Neural progenitor cell (in vitro differentiated cells): ENCODE results near the gene SH2D4B. TPM values are rescaled to one million over a fixed set of nuclear protein-coding genes. Genes with fewer than 3 reads are reported as not detected.

Source experiments
- DNase-seq: peaks from one replicate; pipeline ENCODE4 v3.0.0-alpha.2; 2016; ENCODE audit warnings: low spot score
- H2AFZ ChIP-seq: fragments of 200-600 bp; sonication (generic); replicated peaks from 2 replicates; pipeline ENCODE4 v1.6.1; 2016; ENCODE audit warnings: antibody characterized with exemption
- H3F3A ChIP-seq: fragments of 200-600 bp; sonication (generic); 2 replicates; pipeline ENCODE4 v1.6.1; 2016; ENCODE audit warnings: antibody characterized with exemption, low read depth
- H3K27ac ChIP-seq: fragments of 200-600 bp; sonication (generic); 2 replicates; pipeline ENCODE4 v1.5.1; 2016; ENCODE audit warnings: mild to moderate bottlenecking
- H3K27me3 ChIP-seq: fragments of 200-600 bp; sonication (generic); 2 replicates; pipeline ENCODE4 v1.6.1; 2016; ENCODE audit warnings: mild to moderate bottlenecking, moderate library complexity
- H3K36me3 ChIP-seq: fragments of 200-600 bp; sonication (generic); 2 replicates; pipeline ENCODE4 v1.5.1; 2016
- H3K4me1 ChIP-seq: fragments of 200-600 bp; sonication (generic); 2 replicates; pipeline ENCODE4 v1.6.1; 2016; ENCODE audit warnings: mixed run types
- H3K4me2 ChIP-seq: fragments of 200-600 bp; sonication (generic); 2 replicates; pipeline ENCODE4 v1.6.1; 2016
- H3K4me3 ChIP-seq: fragments of 200-600 bp; sonication (generic); 2 replicates; pipeline ENCODE4 v1.5.1; 2016
- H3K79me2 ChIP-seq: fragments of 200-600 bp; sonication (generic); 2 replicates; pipeline ENCODE4 v1.6.1; 2016; ENCODE audit warnings: low read depth
- H3K9ac ChIP-seq: fragments of 200-600 bp; sonication (generic); 2 replicates; pipeline ENCODE4 v1.6.1; 2016
- H3K9me3 ChIP-seq: fragments of 200-600 bp; sonication (generic); 2 replicates; pipeline ENCODE4 v1.5.1; 2016; ENCODE audit warnings: low read depth
- H4K20me1 ChIP-seq: fragments of 200-600 bp; sonication (generic); 2 replicates; pipeline ENCODE4 v1.6.1; 2016; ENCODE audit warnings: low read depth
- H3K27ac Mint-ChIP-seq: 3 replicates; pipeline ENCODE4 v1.8.0; 2021; ENCODE audit warnings: mixed read lengths
- H3K27me3 Mint-ChIP-seq: 2 replicates; pipeline ENCODE4 v1.8.0; 2022; ENCODE audit warnings: low read depth, mild to moderate bottlenecking, inconsistent platforms, moderate library complexity, mixed read lengths; ENCODE audit not compliant: insufficient read depth
- H3K36me3 Mint-ChIP-seq: 3 replicates; pipeline ENCODE4 v1.8.0; 2021; ENCODE audit warnings: mixed read lengths
- H3K4me1 Mint-ChIP-seq: 3 replicates; pipeline ENCODE4 v1.8.0; 2021; ENCODE audit warnings: mixed read lengths
- H3K4me3 Mint-ChIP-seq: 3 replicates; pipeline ENCODE4 v1.8.0; 2021; ENCODE audit warnings: mild to moderate bottlenecking, moderate library complexity, mixed read lengths
- H3K9me3 Mint-ChIP-seq: 3 replicates; pipeline ENCODE4 v1.8.0; 2020; ENCODE audit warnings: mixed read lengths
- CTCF ChIP-seq: fragments of 200-600 bp; sonication (generic); IDR thresholded peaks from 2 replicates; pipeline ENCODE4 v1.5.1; 2017; ENCODE audit warnings: antibody characterized with exemption, mild to moderate bottlenecking
- EZH2 ChIP-seq: fragments of 200-600 bp; sonication (generic); IDR thresholded peaks from 2 replicates; pipeline ENCODE4 v1.6.1; 2017; ENCODE audit warnings: antibody characterized with exemption, mild to moderate bottlenecking, moderate library complexity
- EZH2phosphoT487 ChIP-seq: fragments of 200-600 bp; sonication (generic); IDR thresholded peaks from 2 replicates; pipeline ENCODE4 v1.6.1; 2017; ENCODE audit warnings: antibody characterized with exemption
- total RNA-seq: library from RNA; depleted of rRNA; stranded (reverse); fragments of >200 nt; gene quantifications from 2 replicates; pipeline ENCODE4 v1.2.3, GENCODE V29; 2015; ENCODE audit warnings: low replicate concordance

The SH2D4B gene
- total RNA-seq, 1 donor from 2014 or later: 0.11 TPM

GRCh38 chr10:80585812-80586211 lies 48.1 kb downstream of the SH2D4B start:
- peaks cover 8% of the 10 kb centered on the region for H3K9me3 Mint-ChIP-seq
- DNase-seq: no peak
- H3K36me3 ChIP-seq: no peaks in the 10 kb centered on the region

DNA sequence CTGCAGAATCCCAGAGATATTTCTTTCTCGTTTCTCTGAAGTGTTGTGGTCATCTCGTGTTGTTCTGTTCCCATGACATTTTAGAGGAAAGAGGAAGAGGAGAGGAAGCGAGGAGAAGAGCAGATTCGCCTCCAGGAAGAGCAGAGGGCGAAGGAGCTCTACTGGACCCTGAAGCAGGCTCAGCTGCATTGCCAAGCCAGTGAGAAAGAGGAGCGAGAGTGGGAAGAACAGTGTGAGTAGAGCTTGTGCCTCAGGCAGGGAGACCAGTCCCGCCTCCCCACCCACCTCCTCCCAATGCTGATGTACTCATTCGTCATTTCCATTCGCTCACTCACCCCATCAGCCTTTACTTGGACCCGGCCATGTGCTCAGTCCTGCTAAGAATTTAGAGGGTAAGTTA lies 50.8 kb downstream of the SH2D4B start:
- Mint-ChIP-seq H3K27me3 (peaks cover 7% of the 10 kb centered on the region), H3K4me1 (peaks cover 3% of the 10 kb centered on the region), H3K27ac (no peak overlapping the region), H3K36me3 (peaks cover 3% of the 10 kb centered on the region), H3K9me3 (peaks cover 11% of the 10 kb centered on the region), H3K4me3 (no peak overlapping the region)
- no peak overlapping the region for H3K27ac ChIP-seq
- no peaks in the 10 kb centered on the region for H4K20me1 ChIP-seq
- no peak for DNase-seq
- H3K4me3 ChIP-seq: no peak overlapping the region
- H3K9ac ChIP-seq: no peak overlapping the region
- no peak overlapping the region for H3K4me2 ChIP-seq
- H3K9me3 ChIP-seq: no peaks in the 10 kb centered on the region
- H2AFZ ChIP-seq: no peak overlapping the region
- TF ChIP-seq EZH2 (no peak), EZH2phosphoT487 (no peak)
- H3K79me2 ChIP-seq: no peaks in the 10 kb centered on the region
- H3F3A ChIP-seq: no peaks in the 10 kb centered on the region
- H3K27me3 ChIP-seq: no peaks in the 10 kb centered on the region
- no peaks in the 10 kb centered on the region for H3K36me3 ChIP-seq
- H3K4me1 ChIP-seq: no peaks in the 10 kb centered on the region

More at GRCh38 chr10:80585812-80586211, 48.1 kb downstream of the SH2D4B start:
- Mint-ChIP-seq H3K36me3 (peaks cover 3% of the 10 kb centered on the region), H3K4me3 (no peak overlapping the region), H3K27ac (no peak overlapping the region), H3K4me1 (peaks cover 17% of the 10 kb centered on the region), H3K27me3 (peaks cover 7% of the 10 kb centered on the region)
- H3K4me1 ChIP-seq: no peaks in the 10 kb centered on the region
- no peaks in the 10 kb centered on the region for H3K9me3 ChIP-seq
- H3K9ac ChIP-seq: no peak overlapping the region
- H2AFZ ChIP-seq: no peak overlapping the region
- no peaks in the 10 kb centered on the region for H3F3A ChIP-seq
- H4K20me1 ChIP-seq: no peaks in the 10 kb centered on the region
- H3K27ac ChIP-seq: no peak overlapping the region
- no peak overlapping the region for H3K4me2 ChIP-seq
- H3K4me3 ChIP-seq: no peak overlapping the region
- no peaks in the 10 kb centered on the region for H3K27me3 ChIP-seq
- TF ChIP-seq EZH2phosphoT487 (no peak), EZH2 (no peak)
- no peaks in the 10 kb centered on the region for H3K79me2 ChIP-seq

- peaks cover 11% of the 10 kb centered on the region for H3K9me3 Mint-ChIP-seq
- Histone ChIP-seq H3K9ac (no peak overlapping the region), H3K79me2 (no peaks in the 10 kb centered on the region), H3K4me1 (no peaks in the 10 kb centered on the region), H3K27ac (no peak overlapping the region), H4K20me1 (no peaks in the 10 kb centered on the region), H3K27me3 (no peaks in the 10 kb centered on the region), H3K4me2 (no peak overlapping the region), H3K9me3 (no peaks in the 10 kb centered on the region), H3K4me3 (no peak overlapping the region), H3K36me3 (no peaks in the 10 kb centered on the region), H2AFZ (no peak overlapping the region), H3F3A (no peaks in the 10 kb centered on the region)
- no peak overlapping the region for H3K4me3 Mint-ChIP-seq
- no peak for DNase-seq
- TF ChIP-seq EZH2 (no peak), CTCF (no peak), EZH2phosphoT487 (no peak)
- peaks cover 3% of the 10 kb centered on the region for H3K4me1 Mint-ChIP-seq
- H3K27me3 Mint-ChIP-seq: peaks cover 7% of the 10 kb centered on the region
- H3K36me3 Mint-ChIP-seq: peaks cover 3% of the 10 kb centered on the region
- H3K27ac Mint-ChIP-seq: no peak overlapping the region
These were observed 52.1 kb downstream of the SH2D4B start for GRCh38 chr10:80589726-80590373.

GRCh38 chr10:80590585-80591125 lies 53.0 kb downstream of the SH2D4B start:
- Histone ChIP-seq H3K4me2 (no peak overlapping the region), H4K20me1 (no peaks in the 10 kb centered on the region), H3K27me3 (no peaks in the 10 kb centered on the region), H3K36me3 (no peaks in the 10 kb centered on the region), H3F3A (no peaks in the 10 kb centered on the region), H3K4me3 (no peak overlapping the region), H3K9me3 (no peaks in the 10 kb centered on the region), H3K9ac (no peak overlapping the region), H3K4me1 (no peaks in the 10 kb centered on the region), H2AFZ (no peak overlapping the region), H3K79me2 (no peaks in the 10 kb centered on the region), H3K27ac (no peak overlapping the region)
- Mint-ChIP-seq H3K9me3 (peaks cover 11% of the 10 kb centered on the region), H3K27ac (no peak overlapping the region), H3K36me3 (peaks cover 3% of the 10 kb centered on the region), H3K27me3 (peaks cover 7% of the 10 kb centered on the region), H3K4me3 (no peak overlapping the region), H3K4me1 (peaks cover 3% of the 10 kb centered on the region)
- TF ChIP-seq EZH2: no peak
- no peak for TF ChIP-seq EZH2phosphoT487
- TF ChIP-seq CTCF: no peak
- DNase-seq: no peak
